Parathyroid adenoma (tissue), 2 donors: ENCODE measurements around the gene PLD3.

ENCODE experiments used
- H2AFZ ChIP-seq: fragments of 300-600 bp; sonication (generic); one replicate; pipeline ENCODE4 v1.7.0; 2017; ENCODE audit warnings: antibody characterized with exemption, mild to moderate bottlenecking
- H3K27ac ChIP-seq: fragments of 300-600 bp; sonication (generic); one replicate; pipeline ENCODE4 v1.7.0; 2017
- H3K27me3 ChIP-seq: fragments of 300-600 bp; sonication (generic); one replicate; pipeline ENCODE4 v1.7.0; 2017; ENCODE audit warnings: low read length; ENCODE audit not compliant: control insufficient read depth, insufficient read depth
- H3K36me3 ChIP-seq: fragments of 300-600 bp; sonication (generic); one replicate; pipeline ENCODE4 v1.7.0; 2017; ENCODE audit warnings: low read length; ENCODE audit not compliant: control insufficient read depth, insufficient read depth
- H3K4me1 ChIP-seq: fragments of 300-600 bp; sonication (generic); one replicate; pipeline ENCODE4 v1.7.0; 2017; ENCODE audit warnings: control low read depth
- H3K4me2 ChIP-seq: fragments of 300-600 bp; sonication (generic); one replicate; pipeline ENCODE4 v1.7.0; 2017; ENCODE audit warnings: low read length
- H3K4me3 ChIP-seq: fragments of 300-600 bp; sonication (generic); one replicate; pipeline ENCODE4 v1.7.0; 2017; ENCODE audit warnings: low read depth, low read length
- H3K79me2 ChIP-seq: fragments of 300-600 bp; sonication (generic); one replicate; pipeline ENCODE4 v1.7.0; 2017; ENCODE audit warnings: control low read depth
- H3K9ac ChIP-seq: fragments of 300-600 bp; sonication (generic); one replicate; pipeline ENCODE4 v1.7.0; 2017; ENCODE audit warnings: mild to moderate bottlenecking
- H3K9me3 ChIP-seq: fragments of 300-600 bp; sonication (generic); one replicate; pipeline ENCODE4 v1.7.0; 2017; ENCODE audit warnings: low read length; ENCODE audit not compliant: control insufficient read depth
- TF ChIP-seq, protein P1 (sequence below): fragments of 300-600 bp; sonication (generic); IDR thresholded peaks from one replicate; pipeline ENCODE4 v1.7.0; 2017; ENCODE audit warnings: antibody characterized with exemption, mild to moderate bottlenecking
- donor health status: primary hyperparathyroidism.

Gene PLD3

DNA sequence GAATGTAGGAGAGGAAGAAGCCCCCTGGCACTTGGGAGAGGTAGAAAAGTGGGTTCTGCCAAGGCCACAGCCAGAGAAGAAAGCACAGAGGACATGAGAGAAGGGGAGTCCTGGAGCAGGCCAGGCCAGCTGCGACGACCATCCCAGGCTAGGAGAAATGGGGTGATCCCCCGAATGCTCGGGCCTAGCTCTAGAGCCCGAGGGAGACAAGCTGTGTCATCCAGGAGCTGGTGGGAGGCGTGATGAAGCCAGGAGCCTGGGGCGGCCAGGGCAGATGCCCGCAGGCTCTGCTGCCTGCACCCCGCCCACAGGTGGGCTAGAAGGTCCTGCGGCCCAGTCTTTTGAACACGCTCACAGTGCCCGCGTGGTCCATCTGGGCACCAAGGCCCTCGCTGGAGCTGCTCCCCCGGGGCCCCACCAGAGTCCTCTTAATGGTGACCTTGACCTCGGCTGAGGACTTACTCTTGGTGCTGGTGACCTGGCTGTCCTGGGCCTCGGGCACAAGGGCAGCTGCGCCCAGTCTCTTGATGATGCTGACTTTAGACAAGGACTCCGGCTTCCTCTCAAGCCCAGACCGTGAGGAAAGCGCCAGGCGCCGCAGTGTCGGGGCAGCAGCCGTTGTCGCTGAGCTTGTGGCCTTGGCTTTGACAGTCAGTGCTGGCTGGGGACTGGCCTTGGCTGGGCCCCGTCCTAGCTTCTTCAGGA, 26.8 kb upstream of the PLD3 start:
- no peak overlapping the region for H3K27ac ChIP-seq
- no peaks in the 10 kb centered on the region for H3K27me3 ChIP-seq
- H3K79me2 ChIP-seq: no peaks in the 10 kb centered on the region
- H3K4me1 ChIP-seq: peaks cover 2% of the 10 kb centered on the region
- no peaks in the 10 kb centered on the region for H3K9me3 ChIP-seq
- H3K4me3 ChIP-seq: no peak overlapping the region
- H3K4me2 ChIP-seq: no peak overlapping the region
- TF ChIP-seq, protein P1, sequence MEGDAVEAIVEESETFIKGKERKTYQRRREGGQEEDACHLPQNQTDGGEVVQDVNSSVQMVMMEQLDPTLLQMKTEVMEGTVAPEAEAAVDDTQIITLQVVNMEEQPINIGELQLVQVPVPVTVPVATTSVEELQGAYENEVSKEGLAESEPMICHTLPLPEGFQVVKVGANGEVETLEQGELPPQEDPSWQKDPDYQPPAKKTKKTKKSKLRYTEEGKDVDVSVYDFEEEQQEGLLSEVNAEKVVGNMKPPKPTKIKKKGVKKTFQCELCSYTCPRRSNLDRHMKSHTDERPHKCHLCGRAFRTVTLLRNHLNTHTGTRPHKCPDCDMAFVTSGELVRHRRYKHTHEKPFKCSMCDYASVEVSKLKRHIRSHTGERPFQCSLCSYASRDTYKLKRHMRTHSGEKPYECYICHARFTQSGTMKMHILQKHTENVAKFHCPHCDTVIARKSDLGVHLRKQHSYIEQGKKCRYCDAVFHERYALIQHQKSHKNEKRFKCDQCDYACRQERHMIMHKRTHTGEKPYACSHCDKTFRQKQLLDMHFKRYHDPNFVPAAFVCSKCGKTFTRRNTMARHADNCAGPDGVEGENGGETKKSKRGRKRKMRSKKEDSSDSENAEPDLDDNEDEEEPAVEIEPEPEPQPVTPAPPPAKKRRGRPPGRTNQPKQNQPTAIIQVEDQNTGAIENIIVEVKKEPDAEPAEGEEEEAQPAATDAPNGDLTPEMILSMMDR: no peak
- H3K9ac ChIP-seq: no peak overlapping the region
- H2AFZ ChIP-seq: no peak overlapping the region
- no peaks in the 10 kb centered on the region for H3K36me3 ChIP-seq

DNA sequence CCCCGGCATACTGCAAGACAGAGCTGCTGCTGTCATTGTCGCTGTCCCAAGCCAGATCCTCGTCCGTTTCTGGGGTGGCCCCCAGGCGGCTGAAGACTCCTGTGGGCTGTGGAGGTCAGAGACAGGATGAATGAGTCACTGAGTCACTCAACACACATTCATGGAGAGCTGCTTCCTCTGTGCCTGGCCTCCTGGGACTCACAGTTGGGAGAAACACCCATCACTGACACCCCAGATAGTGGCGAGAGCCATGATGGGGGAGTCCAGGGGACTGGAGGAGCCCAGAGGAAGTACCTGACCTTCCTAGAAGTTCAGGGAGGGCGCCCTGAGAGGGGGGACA, 26.3 kb upstream of the PLD3 start:
- TF ChIP-seq, protein P1: no peak

DNA sequence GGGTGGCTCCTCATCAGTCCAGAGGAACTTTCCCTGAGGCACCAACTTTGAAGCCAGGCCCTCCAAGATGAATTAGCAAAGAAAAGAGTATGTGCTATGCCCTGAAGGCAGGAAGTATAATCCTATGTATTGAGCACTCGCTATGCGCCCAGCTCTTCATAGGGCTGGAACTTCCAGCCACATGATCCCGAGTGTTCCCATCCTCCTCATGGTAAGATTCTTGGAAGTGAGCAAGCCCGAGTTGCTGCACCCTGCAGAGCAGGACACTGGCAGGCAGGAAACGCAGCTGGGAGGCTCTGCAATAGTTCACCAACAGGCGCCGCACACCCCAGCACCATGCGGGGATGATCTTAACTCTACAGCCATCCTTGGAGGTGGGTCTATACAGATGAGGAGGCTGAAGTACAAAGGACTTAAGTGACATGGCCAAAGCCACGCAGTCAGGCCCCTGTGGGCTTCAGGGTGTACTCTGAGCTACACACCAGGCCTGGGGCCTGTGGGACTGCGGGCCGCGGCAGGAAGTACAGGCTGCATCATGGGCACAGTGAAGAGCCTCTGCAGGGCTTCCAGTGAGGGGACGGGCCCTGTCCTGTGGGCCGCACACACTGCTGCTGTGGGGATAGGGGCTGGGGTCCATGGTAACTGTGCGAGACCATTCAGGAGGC, 25.4 kb upstream of the PLD3 start:
- Histone ChIP-seq H3K9ac (no peak overlapping the region), H2AFZ (no peak overlapping the region), H3K27me3 (no peaks in the 10 kb centered on the region), H3K36me3 (no peaks in the 10 kb centered on the region), H3K4me2 (no peak overlapping the region), H3K79me2 (no peaks in the 10 kb centered on the region), H3K4me3 (no peak overlapping the region), H3K4me1 (no peaks in the 10 kb centered on the region), H3K9me3 (no peaks in the 10 kb centered on the region), H3K27ac (no peak overlapping the region)
- TF ChIP-seq, protein P1: no peak

More for the DNA sequence above, 26.3 kb upstream of the PLD3 start:
- H3K27me3 ChIP-seq: no peaks in the 10 kb centered on the region
- no peaks in the 10 kb centered on the region for H3K79me2 ChIP-seq
- H3K4me3 ChIP-seq: no peak overlapping the region
- no peaks in the 10 kb centered on the region for H3K9me3 ChIP-seq
- no peaks in the 10 kb centered on the region for H3K4me1 ChIP-seq
- H2AFZ ChIP-seq: no peak overlapping the region
- H3K4me2 ChIP-seq: no peak overlapping the region
- H3K36me3 ChIP-seq: no peaks in the 10 kb centered on the region
- H3K27ac ChIP-seq: no peak overlapping the region
- no peak overlapping the region for H3K9ac ChIP-seq

DNA sequence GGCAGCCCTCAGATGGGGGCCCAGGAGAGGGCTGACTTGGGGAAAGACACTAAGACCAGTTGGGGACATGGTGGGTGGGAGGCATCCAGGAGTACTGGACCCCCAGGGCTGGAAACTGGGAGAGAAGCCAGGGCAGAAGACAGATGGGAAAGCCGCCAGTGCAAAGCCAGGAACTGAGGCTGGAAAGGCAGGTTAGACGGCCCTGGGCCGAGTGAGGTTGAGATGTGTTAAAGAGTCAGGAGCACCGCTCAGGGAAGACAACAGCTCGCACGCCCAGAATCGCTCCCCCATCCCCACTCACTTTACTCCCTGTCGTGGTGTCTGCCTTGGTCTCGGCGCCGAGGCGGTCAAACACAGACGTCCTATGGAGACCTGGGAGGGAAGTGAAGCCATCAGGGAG, 24.8 kb upstream of the PLD3 start:
- H3K9ac ChIP-seq: no peak overlapping the region
- H3K27me3 ChIP-seq: no peaks in the 10 kb centered on the region
- H3K4me1 ChIP-seq: no peaks in the 10 kb centered on the region
- H3K4me2 ChIP-seq: no peak overlapping the region
- TF ChIP-seq, protein P1: no peak
- H3K79me2 ChIP-seq: no peaks in the 10 kb centered on the region
- H2AFZ ChIP-seq: no peak overlapping the region
- H3K36me3 ChIP-seq: no peaks in the 10 kb centered on the region
- H3K4me3 ChIP-seq: no peak overlapping the region
- H3K27ac ChIP-seq: no peak overlapping the region
- no peaks in the 10 kb centered on the region for H3K9me3 ChIP-seq

DNA sequence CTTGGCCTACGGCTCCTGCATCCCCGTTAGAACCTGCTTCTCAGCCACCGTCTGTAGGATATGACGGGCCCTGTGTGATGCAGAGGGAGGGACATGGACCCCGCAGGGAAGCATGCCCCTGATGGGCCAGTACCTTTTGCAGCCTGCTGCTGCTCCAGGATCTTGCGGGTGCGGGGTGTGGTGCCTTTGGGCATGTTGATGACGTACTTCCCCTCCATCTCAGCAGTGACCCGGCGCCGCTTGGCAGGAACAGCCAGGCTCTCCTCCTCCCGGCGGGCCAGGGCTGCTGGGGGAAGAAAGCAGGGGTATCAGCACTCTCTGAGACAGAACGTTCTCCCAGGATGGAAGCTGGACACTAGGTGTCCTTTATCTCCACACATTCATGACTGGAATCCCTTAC, 22.3 kb upstream of the PLD3 start:
- no peak overlapping the region for H3K4me3 ChIP-seq
- TF ChIP-seq, protein P1: no peak
- no peaks in the 10 kb centered on the region for H3K27me3 ChIP-seq
- no peak overlapping the region for H2AFZ ChIP-seq
- no peaks in the 10 kb centered on the region for H3K9me3 ChIP-seq
- no peaks in the 10 kb centered on the region for H3K79me2 ChIP-seq
- no peaks in the 10 kb centered on the region for H3K36me3 ChIP-seq
- no peak overlapping the region for H3K27ac ChIP-seq
- no peak overlapping the region for H3K9ac ChIP-seq
- H3K4me1 ChIP-seq: no peaks in the 10 kb centered on the region
- H3K4me2 ChIP-seq: no peak overlapping the region
